ENCODE data around the gene RNU4-1.

- TF ChIP-seq CTCF (IDR thresholded peaks at IDR 0.05) (no peak), POLR2A (IDR thresholded peaks at IDR 0.05) (no peak)
Observed at GRCh38 chr12:120249266-120249874, 43.7 kb downstream of the RNU4-1 start.

All from body of pancreas (tissue), 4 donors.